H9 (cell line): Measurements from ENCODE around the gene DBH. TPM values are rescaled to one million over a fixed set of nuclear protein-coding genes. Genes with fewer than 3 reads are reported as not detected.

Experiments
- DNase-seq: peaks from one replicate; pipeline ENCODE4 v3.0.0-alpha.2; 2017
- H2AFZ ChIP-seq: one replicate; pipeline ENCODE4 v1.6.1; 2013; ENCODE audit warnings: mild to moderate bottlenecking, low read length, control low read depth, moderate library complexity
- H2AK5ac ChIP-seq: 2 replicates; pipeline ENCODE4 v1.6.1; 2013; ENCODE audit warnings: low read length, control low read depth, mixed read lengths; ENCODE audit not compliant: insufficient read length
- H2BK120ac ChIP-seq: one replicate; pipeline ENCODE4 v1.6.1; 2013; ENCODE audit warnings: low read depth, mild to moderate bottlenecking, low read length, control low read depth, inconsistent platforms; ENCODE audit not compliant: poor library complexity, severe bottlenecking
- H2BK12ac ChIP-seq: 2 replicates; pipeline ENCODE4 v1.6.1; 2013; ENCODE audit warnings: low read length, control low read depth, mixed read lengths, low read depth; ENCODE audit not compliant: insufficient read length
- H2BK15ac ChIP-seq: 2 replicates; pipeline ENCODE4 v1.6.1; 2013; ENCODE audit warnings: low read depth, low read length, control low read depth
- H2BK20ac ChIP-seq: one replicate; pipeline ENCODE4 v1.6.1; 2013; ENCODE audit warnings: low read depth, mild to moderate bottlenecking, low read length, control low read depth, inconsistent platforms; ENCODE audit not compliant: poor library complexity, severe bottlenecking
- H2BK5ac ChIP-seq: 2 replicates; pipeline ENCODE4 v1.6.1; 2013; ENCODE audit warnings: low read length, control low read depth, mixed read lengths; ENCODE audit not compliant: insufficient read length
- H3K14ac ChIP-seq: 2 replicates; pipeline ENCODE4 v1.6.1; 2013; ENCODE audit warnings: low read length, control low read depth; ENCODE audit not compliant: insufficient read depth
- H3K18ac ChIP-seq: 2 replicates; pipeline ENCODE4 v1.6.1; 2013; ENCODE audit warnings: low read depth, mild to moderate bottlenecking, mixed read lengths, low read length, control low read depth; ENCODE audit not compliant: insufficient read length
- H3K23ac ChIP-seq: 2 replicates; pipeline ENCODE4 v1.6.1; 2013; ENCODE audit warnings: low read length, control low read depth, mixed read lengths, low read depth; ENCODE audit not compliant: insufficient read length
- H3K23me2 ChIP-seq: 2 replicates; pipeline ENCODE4 v1.6.1; 2013; ENCODE audit warnings: low read depth, mild to moderate bottlenecking, mixed read lengths, low read length, control low read depth; ENCODE audit not compliant: insufficient read length, poor library complexity, severe bottlenecking
- H3K27ac ChIP-seq: 2 replicates; pipeline ENCODE4 v1.5.1; 2013; ENCODE audit warnings: low read length, control low read depth, mixed read lengths, low read depth; ENCODE audit not compliant: insufficient read length
- H3K27me3 ChIP-seq: 2 replicates; pipeline ENCODE4 v1.6.1; 2013; ENCODE audit warnings: low read length, control low read depth, inconsistent platforms; ENCODE audit not compliant: insufficient read depth
- H3K4ac ChIP-seq: 2 replicates; pipeline ENCODE4 v1.6.1; 2013; ENCODE audit warnings: low read depth, mild to moderate bottlenecking, control low read depth, inconsistent platforms, low read length, moderate library complexity
- H3K4me1 ChIP-seq: 2 replicates; pipeline ENCODE4 v1.6.1; 2013; ENCODE audit warnings: low read length, control low read depth, inconsistent platforms; ENCODE audit not compliant: insufficient read depth
- H3K4me2 ChIP-seq: 2 replicates; pipeline ENCODE4 v1.6.1; 2013; ENCODE audit warnings: low read length, control low read depth, mixed read lengths; ENCODE audit not compliant: insufficient read length, insufficient read depth
- H3K56ac ChIP-seq: 2 replicates; pipeline ENCODE4 v1.6.1; 2013; ENCODE audit warnings: low read depth, mild to moderate bottlenecking, mixed read lengths, low read length, control low read depth; ENCODE audit not compliant: insufficient read length
- H3K79me1 ChIP-seq: 2 replicates; pipeline ENCODE4 v1.6.1; 2013; ENCODE audit warnings: low read depth, mild to moderate bottlenecking, moderate library complexity, low read length, control low read depth, inconsistent platforms; ENCODE audit not compliant: insufficient read depth, poor library complexity, severe bottlenecking
- H3K79me2 ChIP-seq: 2 replicates; pipeline ENCODE4 v1.6.1; 2013; ENCODE audit warnings: low read length, control low read depth, inconsistent platforms; ENCODE audit not compliant: insufficient read depth
- H3K9ac ChIP-seq: 2 replicates; pipeline ENCODE4 v1.6.1; 2013; ENCODE audit warnings: low read length, control low read depth, mixed read lengths; ENCODE audit not compliant: insufficient read length; ENCODE audit errors: extremely low read depth
- H3K9me3 ChIP-seq: one replicate; pipeline ENCODE4 v1.6.1; 2013; ENCODE audit warnings: low read depth, low read length, inconsistent platforms; ENCODE audit not compliant: control insufficient read depth
- H3T11ph ChIP-seq: one replicate; pipeline ENCODE4 v1.6.1; 2013; ENCODE audit warnings: mild to moderate bottlenecking, low read length, control low read depth, inconsistent platforms
- H4K20me1 ChIP-seq: one replicate; pipeline ENCODE4 v1.6.1; 2013; ENCODE audit not compliant: control insufficient read depth, insufficient read length, insufficient read depth
- H4K5ac ChIP-seq: 2 replicates; pipeline ENCODE4 v1.6.1; 2013; ENCODE audit warnings: low read depth, mild to moderate bottlenecking, mixed read lengths, low read length, control low read depth; ENCODE audit not compliant: insufficient read length
- H4K8ac ChIP-seq: replicated peaks from 2 replicates; pipeline ENCODE4 v1.6.1; 2013; ENCODE audit warnings: low read length, control low read depth, mixed read lengths, low read depth; ENCODE audit not compliant: insufficient read length
- H4K91ac ChIP-seq: 2 replicates; pipeline ENCODE4 v1.6.1; 2013; ENCODE audit warnings: low read depth, mild to moderate bottlenecking, moderate library complexity, mixed read lengths, low read length, control low read depth; ENCODE audit not compliant: insufficient read length
- H3K27ac Mint-ChIP-seq, 3 experiments: 2 replicates in 2 of 3; 3 replicates in 1 of 3; pipeline ENCODE4 v1.8.0; 2020 to 2021; ENCODE audit warnings: mixed read lengths in 3 of 3, mild to moderate bottlenecking in 1 of 3, moderate library complexity in 1 of 3
- H3K27me3 Mint-ChIP-seq: 2 replicates; pipeline ENCODE4 v1.8.0; 2021; ENCODE audit warnings: low read depth, mild to moderate bottlenecking, moderate library complexity, mixed read lengths
- H3K36me3 Mint-ChIP-seq, 3 experiments: 2 replicates in 2 of 3; 3 replicates in 1 of 3; pipeline ENCODE4 v1.8.0; 2020 to 2021; ENCODE audit warnings: low read depth in 3 of 3, mixed read lengths in 3 of 3; ENCODE audit not compliant: insufficient read depth in 1 of 3
- H3K4me1 Mint-ChIP-seq, 2 experiments: 2 replicates each; pipeline ENCODE4 v1.8.0; 2020; ENCODE audit warnings: mixed read lengths in 2 of 2
- H3K4me3 Mint-ChIP-seq, 2 experiments: 2 replicates in 1 of 2; 3 replicates in 1 of 2; pipeline ENCODE4 v1.8.0; 2020 to 2021; ENCODE audit warnings: mild to moderate bottlenecking in 2 of 2, mixed read lengths in 2 of 2, moderate library complexity in 1 of 2
- H3K9me3 Mint-ChIP-seq, 2 experiments: 2 replicates in 1 of 2; 3 replicates in 1 of 2; pipeline ENCODE4 v1.8.0; 2020; ENCODE audit warnings: mild to moderate bottlenecking in 2 of 2, mixed read lengths in 2 of 2, moderate library complexity in 1 of 2
- CTCF ChIP-seq: fragments of 200-600 bp; sonication (generic); conservative IDR thresholded peaks from 3 replicates; pipeline ENCODE4 v1.8.0; 2021; ENCODE audit warnings: antibody characterized with exemption, mild to moderate bottlenecking
- WGBS: extraction: QIAGEN DNeasy Blood & Tissue Kit; methylation state at CpG from one replicate; pipeline ENCODE4 v1.1.7; 2013; ENCODE audit warnings: missing lambda C conversion rate, low lambda C conversion rate, mixed read lengths; ENCODE audit not compliant: insufficient read length; ENCODE audit errors: extremely low coverage; 5-methylcytosine and 5-hydroxymethylcytosine counted together
- total RNA-seq: library from RNA; stranded (reverse); gene quantifications from 2 replicates; pipeline ENCODE4 v1.2.1, GENCODE V29; 2021

DBH gene
- total RNA-seq, 1 experiment from 2014 or later: not detected

GRCh38 chr9:133683586-133684120 lies 47.5 kb downstream of the DBH start:
- no peaks in the 10 kb centered on the region for H3K36me3 Mint-ChIP-seq
- Histone ChIP-seq H3T11ph (no peak overlapping the region), H3K23me2 (peaks cover 2% of the 10 kb centered on the region), H3K9ac (no peak overlapping the region), H2AFZ (no peak overlapping the region), H2BK12ac (no peak overlapping the region), H3K27ac (no peak overlapping the region), H4K91ac (no peak overlapping the region), H2BK20ac (no peak overlapping the region), H2BK5ac (no peak overlapping the region), H3K27me3 (no peaks in the 10 kb centered on the region), H4K5ac (no peak overlapping the region), H4K8ac (no peak overlapping the region), H4K20me1 (peaks cover 2% of the 10 kb centered on the region), H3K23ac (no peak overlapping the region), H3K4me2 (no peak overlapping the region), H3K14ac (no peak overlapping the region), H2BK120ac (no peak overlapping the region), H3K4me1 (no peaks in the 10 kb centered on the region), H3K18ac (no peak overlapping the region), H3K79me1 (no peaks in the 10 kb centered on the region), H3K79me2 (no peaks in the 10 kb centered on the region), H2BK15ac (no peak overlapping the region), H2AK5ac (no peak overlapping the region), H3K9me3 (no peaks in the 10 kb centered on the region), H3K4ac (no peak overlapping the region), H3K56ac (no peak overlapping the region)
- 0 out of 4 replicates have a peak, but pooled peaks cover 2 to 5% of the 10 kb centered on the region in 2 experiments for H3K4me1 Mint-ChIP-seq
- DNase-seq: no peak
- no peak overlapping the region for H3K4me3 Mint-ChIP-seq
- no peaks in the 10 kb centered on the region for H3K9me3 Mint-ChIP-seq
- no peak for TF ChIP-seq CTCF
- WGBS: no CpG with 5 or more reads among the region's 19 CpGs
- no peaks in the 10 kb centered on the region; the same call in 1 of the 2 replicates for H3K27me3 Mint-ChIP-seq
- H3K27ac Mint-ChIP-seq: peak overlapping the region in 2 of 3 experiments; percentile 6 to 80; a peak in 3 of 7 replicates
